Prostate gland (tissue), 2 donors: ENCODE results near the gene GRID1.

ENCODE experiments used
- POLR2A ChIP-seq: fragments of 450-650 bp; IDR thresholded peaks from one replicate; pipeline ENCODE4 v1.6.1; 2016; ENCODE audit warnings: antibody characterized with exemption, mild to moderate bottlenecking
- POLR2AphosphoS5 ChIP-seq: sonication (generic); formaldehyde crosslinking; IDR thresholded peaks from one replicate; pipeline ENCODE4 v1.6.1; 2017; ENCODE audit warnings: antibody characterized with exemption
- TF ChIP-seq, protein P1 (sequence below), 4 experiments: fragments of 200-600 bp in 2 of 4; fragments of 450-650 bp in 2 of 4; sonication (generic) in 2 of 4; IDR thresholded peaks; 1 replicate in 3 of 4; 2 replicates in 1 of 4; pipeline ENCODE4 v1.5.1; 2016 to 2019; ENCODE audit warnings: antibody characterized with exemption in 4 of 4, mild to moderate bottlenecking in 2 of 4, moderate library complexity in 2 of 4

DNA sequence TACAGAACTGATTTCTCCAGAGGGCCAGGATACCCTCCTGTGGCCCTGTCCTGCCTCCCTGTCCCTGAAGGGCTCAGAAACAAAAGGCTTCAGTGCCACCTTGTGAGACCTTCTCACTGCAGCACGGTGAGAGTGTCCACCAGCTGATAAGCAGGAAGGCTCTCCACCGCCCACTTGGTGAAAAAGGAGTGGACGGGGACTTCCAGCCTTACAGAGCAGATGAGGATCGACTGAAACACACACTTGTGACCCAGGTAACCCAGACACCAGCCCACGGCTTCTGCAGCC is 330.1 kb downstream of the GRID1 start:
- TF ChIP-seq, protein P1, sequence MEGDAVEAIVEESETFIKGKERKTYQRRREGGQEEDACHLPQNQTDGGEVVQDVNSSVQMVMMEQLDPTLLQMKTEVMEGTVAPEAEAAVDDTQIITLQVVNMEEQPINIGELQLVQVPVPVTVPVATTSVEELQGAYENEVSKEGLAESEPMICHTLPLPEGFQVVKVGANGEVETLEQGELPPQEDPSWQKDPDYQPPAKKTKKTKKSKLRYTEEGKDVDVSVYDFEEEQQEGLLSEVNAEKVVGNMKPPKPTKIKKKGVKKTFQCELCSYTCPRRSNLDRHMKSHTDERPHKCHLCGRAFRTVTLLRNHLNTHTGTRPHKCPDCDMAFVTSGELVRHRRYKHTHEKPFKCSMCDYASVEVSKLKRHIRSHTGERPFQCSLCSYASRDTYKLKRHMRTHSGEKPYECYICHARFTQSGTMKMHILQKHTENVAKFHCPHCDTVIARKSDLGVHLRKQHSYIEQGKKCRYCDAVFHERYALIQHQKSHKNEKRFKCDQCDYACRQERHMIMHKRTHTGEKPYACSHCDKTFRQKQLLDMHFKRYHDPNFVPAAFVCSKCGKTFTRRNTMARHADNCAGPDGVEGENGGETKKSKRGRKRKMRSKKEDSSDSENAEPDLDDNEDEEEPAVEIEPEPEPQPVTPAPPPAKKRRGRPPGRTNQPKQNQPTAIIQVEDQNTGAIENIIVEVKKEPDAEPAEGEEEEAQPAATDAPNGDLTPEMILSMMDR (IDR thresholded peaks at IDR 0.05), result no peak
- TF ChIP-seq POLR2AphosphoS5 (no peak), POLR2A (no peak)
